ENCODE data around the gene SYCP1.

GRCh38 chr1:114821978-114822377, 32.7 kb upstream of the SYCP1 start:
- TF ChIP-seq CTCF (IDR thresholded peaks at IDR 0.05) (no peak), POLR2A (IDR thresholded peaks at IDR 0.05) (no peak)
